GM20000 (cell line): ENCODE measurements around the gene DPP10.

Source experiments
- DNase-seq: peaks from one replicate; pipeline ENCODE4 v3.0.0; 2012; ENCODE audit warnings: low spot score
- CTCF ChIP-seq: IDR thresholded peaks from 2 replicates; pipeline ENCODE4 v1.5.1; 2012; ENCODE audit warnings: mild to moderate bottlenecking, control low read depth; ENCODE audit errors: extremely low read depth, missing control alignments

The DPP10 gene

GRCh38 chr2:115118306-115118705 lies 675.9 kb downstream of the DPP10 start:
- DNase-seq: no peak
- TF ChIP-seq CTCF: no peak

GRCh38 chr2:115119086-115119485 lies 676.6 kb downstream of the DPP10 start:
- TF ChIP-seq CTCF: no peak
- DNase-seq: no peak

- no peak for TF ChIP-seq CTCF
- DNase-seq: no peak
These were observed 680.3 kb downstream of the DPP10 start for GRCh38 chr2:115122701-115123100.

- no peak for TF ChIP-seq CTCF
- DNase-seq: no peak
These were observed 682.4 kb downstream of the DPP10 start for GRCh38 chr2:115124817-115125216.

GRCh38 chr2:115129536-115129935 lies 687.1 kb downstream of the DPP10 start:
- DNase-seq: no peak
- TF ChIP-seq CTCF: no peak

GRCh38 chr2:115160531-115161080 lies 718.2 kb downstream of the DPP10 start:
- DNase-seq: no peak
- no peak for TF ChIP-seq CTCF

GRCh38 chr2:115161081-115161770 lies 718.8 kb downstream of the DPP10 start:
- no peak for DNase-seq
- no peak for TF ChIP-seq CTCF
